Adrenal gland (tissue), 5 donors: ENCODE data around the gene GREM2.

Experiments used
- POLR2A ChIP-seq, 2 donors: fragments of 450-650 bp; IDR thresholded peaks; one replicate each; pipeline ENCODE4 v1.6.1; 2017; ENCODE audit warnings: antibody characterized with exemption in 2 of 2, mild to moderate bottlenecking in 2 of 2, moderate library complexity in 1 of 2
- TF ChIP-seq, protein P1 (sequence below), 6 experiments: fragments of 450-650 bp in 4 of 6; fragments of 200-600 bp in 2 of 6; sonication (generic) in 1 of 6; IDR thresholded peaks; 1 replicate in 5 of 6; 2 replicates in 1 of 6; pipeline versions ENCODE4 v1.5.1 to v1.8.0; 2016 to 2021; ENCODE audit warnings: antibody characterized with exemption in 6 of 6, mild to moderate bottlenecking in 2 of 6, moderate library complexity in 1 of 6
- donor health status: DM: no; HTN: no; CAD: no.

DNA sequence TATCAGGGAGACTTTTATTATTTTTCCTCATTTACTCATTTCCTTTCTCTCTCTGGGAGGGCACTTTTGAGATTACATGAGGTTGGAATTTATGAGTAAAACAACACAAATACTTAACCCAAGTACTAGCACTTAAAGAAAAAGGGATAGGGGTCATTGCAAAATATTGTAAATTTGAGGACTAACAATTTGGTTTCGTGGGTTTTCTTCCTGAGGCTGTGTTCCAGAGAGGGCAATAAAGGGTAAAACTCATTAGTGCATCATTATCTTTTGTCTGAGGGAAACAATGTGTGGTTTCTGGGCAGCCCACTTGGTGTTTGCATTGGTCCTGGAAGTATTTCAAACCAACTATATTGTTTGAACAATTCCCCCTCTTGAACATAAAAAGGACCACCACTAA is 96.5 kb downstream of the GREM2 start:
- TF ChIP-seq, protein P1, sequence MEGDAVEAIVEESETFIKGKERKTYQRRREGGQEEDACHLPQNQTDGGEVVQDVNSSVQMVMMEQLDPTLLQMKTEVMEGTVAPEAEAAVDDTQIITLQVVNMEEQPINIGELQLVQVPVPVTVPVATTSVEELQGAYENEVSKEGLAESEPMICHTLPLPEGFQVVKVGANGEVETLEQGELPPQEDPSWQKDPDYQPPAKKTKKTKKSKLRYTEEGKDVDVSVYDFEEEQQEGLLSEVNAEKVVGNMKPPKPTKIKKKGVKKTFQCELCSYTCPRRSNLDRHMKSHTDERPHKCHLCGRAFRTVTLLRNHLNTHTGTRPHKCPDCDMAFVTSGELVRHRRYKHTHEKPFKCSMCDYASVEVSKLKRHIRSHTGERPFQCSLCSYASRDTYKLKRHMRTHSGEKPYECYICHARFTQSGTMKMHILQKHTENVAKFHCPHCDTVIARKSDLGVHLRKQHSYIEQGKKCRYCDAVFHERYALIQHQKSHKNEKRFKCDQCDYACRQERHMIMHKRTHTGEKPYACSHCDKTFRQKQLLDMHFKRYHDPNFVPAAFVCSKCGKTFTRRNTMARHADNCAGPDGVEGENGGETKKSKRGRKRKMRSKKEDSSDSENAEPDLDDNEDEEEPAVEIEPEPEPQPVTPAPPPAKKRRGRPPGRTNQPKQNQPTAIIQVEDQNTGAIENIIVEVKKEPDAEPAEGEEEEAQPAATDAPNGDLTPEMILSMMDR (IDR thresholded peaks at IDR 0.05): no peak
- no peak for TF ChIP-seq POLR2A (IDR thresholded peaks at IDR 0.05)
